Activated CD4-positive, alpha-beta T cell treated with anti-CD3 and anti-CD28 coated beads, Interleukin-2, amount 10 ng/mL, durations not matched to agents 24 days and 14 days (primary cell): Measurements from ENCODE around the gene KRTAP10-12. TPM values are rescaled to one million over a fixed set of nuclear protein-coding genes. Genes with fewer than 3 reads are reported as not detected.
"Not testable (repeated sequence)": the region's sequence is repeated elsewhere in the genome, so short reads cannot be mapped to it uniquely, and the experiment has no call there.

ENCODE experiments used
- DNase-seq: peaks from one replicate; pipeline ENCODE4 v3.0.0; 2022
- H3K27ac Mint-ChIP-seq: one replicate; pipeline ENCODE4 v1.8.0; 2022; ENCODE audit warnings: mild to moderate bottlenecking, mixed read lengths
- H3K27me3 Mint-ChIP-seq: one replicate; pipeline ENCODE4 v1.8.0; 2022; ENCODE audit warnings: mixed read lengths
- H3K36me3 Mint-ChIP-seq: one replicate; pipeline ENCODE4 v1.8.0; 2022; ENCODE audit warnings: low read depth, mild to moderate bottlenecking, mixed read lengths
- H3K4me1 Mint-ChIP-seq: one replicate; pipeline ENCODE4 v1.8.0; 2021; ENCODE audit warnings: mixed read lengths
- H3K4me3 Mint-ChIP-seq: one replicate; pipeline ENCODE4 v1.8.0; 2022; ENCODE audit warnings: mild to moderate bottlenecking, moderate library complexity, mixed read lengths
- H3K9me3 Mint-ChIP-seq: one replicate; pipeline ENCODE4 v1.8.0; 2021; ENCODE audit warnings: mixed read lengths
- intact Hi-C: fragments of 100-400 bp; cut with micrococcal nuclease; formaldehyde crosslinking; loops from one replicate; pipeline ENCODE4 v1.15.1; 2023
- total RNA-seq: library from RNA; stranded (reverse); gene quantifications from 2 replicates; pipeline ENCODE4 v1.2.3, GENCODE V29; 2022

The KRTAP10-12 gene
- total RNA-seq: not detected in 2 replicates

- H3K4me1 Mint-ChIP-seq, intact Hi-C loops, H3K36me3 Mint-ChIP-seq, H3K4me3 Mint-ChIP-seq, H3K9me3 Mint-ChIP-seq, H3K27ac Mint-ChIP-seq, DNase-seq: not testable (repeated sequence)
- peaks cover 54% of the 10 kb centered on the region for H3K27me3 Mint-ChIP-seq
Measured at GRCh38 chr21:44697172-44697810, at the start of gene KRTAP10-12. Gene KRTAP10-12, plus strand, starts transcription at chr21:44697172. Its CDS starts 30 bp downstream, at chr21:44697202.

- H3K9me3 Mint-ChIP-seq: peaks cover 19% of the 10 kb centered on the region
- DNase-seq: no peak
- intact Hi-C loops: no loop called here
- peaks cover 2% of the 10 kb centered on the region for H3K4me1 Mint-ChIP-seq
- peaks cover 2% of the 10 kb centered on the region for H3K27me3 Mint-ChIP-seq
- H3K36me3 Mint-ChIP-seq: peaks cover 7% of the 10 kb centered on the region
- H3K27ac Mint-ChIP-seq: no peak overlapping the region
- no peak overlapping the region for H3K4me3 Mint-ChIP-seq
Measured at GRCh38 chr21:44647222-44647552, 49.8 kb upstream of the KRTAP10-12 start.

- intact Hi-C loops: no loop called here
- no peak overlapping the region for H3K4me3 Mint-ChIP-seq
- peaks cover 8% of the 10 kb centered on the region for H3K9me3 Mint-ChIP-seq
- H3K27me3 Mint-ChIP-seq: peaks cover 2% of the 10 kb centered on the region
- no peak for DNase-seq
- H3K36me3 Mint-ChIP-seq: peaks cover 7% of the 10 kb centered on the region
- H3K4me1 Mint-ChIP-seq: peaks cover 3% of the 10 kb centered on the region
- H3K27ac Mint-ChIP-seq: no peak overlapping the region
Measured at GRCh38 chr21:44648557-44649311, 48.2 kb upstream of the KRTAP10-12 start.

GRCh38 chr21:44649521-44650100 lies 47.4 kb upstream of the KRTAP10-12 start:
- intact Hi-C loops: loop anchor here (10.0 kb wide), 1 partner anchor 275 kb away; the partner anchor contains the start of gene ITGB2
- Mint-ChIP-seq H3K36me3 (peaks cover 11% of the 10 kb centered on the region), H3K4me3 (no peak overlapping the region), H3K27ac (no peak overlapping the region), H3K9me3 (peaks cover 5% of the 10 kb centered on the region), H3K4me1 (peaks cover 8% of the 10 kb centered on the region), H3K27me3 (peaks cover 2% of the 10 kb centered on the region)
- no peak for DNase-seq

GRCh38 chr21:44650265-44650972 lies 46.6 kb upstream of the KRTAP10-12 start:
- intact Hi-C loops: loop anchor here (10.0 kb wide), 1 partner anchor 274 kb away; the partner anchor contains the start of gene ITGB2
- Mint-ChIP-seq H3K4me3 (no peak overlapping the region), H3K9me3 (no peaks in the 10 kb centered on the region), H3K4me1 (peaks cover 10% of the 10 kb centered on the region), H3K36me3 (peaks cover 10% of the 10 kb centered on the region), H3K27ac (no peak overlapping the region), H3K27me3 (peaks cover 2% of the 10 kb centered on the region)
- no peak for DNase-seq

GRCh38 chr21:44650973-44651675 lies 45.8 kb upstream of the KRTAP10-12 start:
- no peak overlapping the region for H3K27ac Mint-ChIP-seq
- intact Hi-C loops: loop anchor here (10.0 kb wide), 1 partner anchor 274 kb away; the partner anchor contains the start of gene ITGB2
- H3K4me3 Mint-ChIP-seq: no peak overlapping the region
- no peak for DNase-seq
- H3K9me3 Mint-ChIP-seq: peaks cover under 1% of the 10 kb centered on the region
- H3K4me1 Mint-ChIP-seq: peaks cover 12% of the 10 kb centered on the region
- H3K27me3 Mint-ChIP-seq: peaks cover 2% of the 10 kb centered on the region
- peaks cover 15% of the 10 kb centered on the region for H3K36me3 Mint-ChIP-seq

- no peak overlapping the region for H3K4me3 Mint-ChIP-seq
- DNase-seq: no peak
- H3K4me1 Mint-ChIP-seq: peaks cover 29% of the 10 kb centered on the region
- no peak overlapping the region for H3K27ac Mint-ChIP-seq
- H3K27me3 Mint-ChIP-seq: no peaks in the 10 kb centered on the region
- peaks cover 18% of the 10 kb centered on the region for H3K9me3 Mint-ChIP-seq
- peaks cover 35% of the 10 kb centered on the region for H3K36me3 Mint-ChIP-seq
- intact Hi-C loops: loop anchor here (10.0 kb wide), 1 partner anchor 272 kb away; the partner anchor contains the start of gene ITGB2
Measured at GRCh38 chr21:44653123-44653522, 43.8 kb upstream of the KRTAP10-12 start.

- Mint-ChIP-seq H3K9me3 (peaks cover 26% of the 10 kb centered on the region), H3K36me3 (peaks cover 39% of the 10 kb centered on the region), H3K4me1 (peaks cover 37% of the 10 kb centered on the region), H3K27me3 (no peaks in the 10 kb centered on the region), H3K4me3 (peak overlapping the region; percentile 21), H3K27ac (peak overlapping the region; percentile 47)
- peak; percentile 69 for DNase-seq
- intact Hi-C loops: loop anchor here (10.0 kb wide), 1 partner anchor 271 kb away; the partner anchor contains the start of gene ITGB2
Measured at GRCh38 chr21:44653656-44654575, 43.1 kb upstream of the KRTAP10-12 start.

GRCh38 chr21:44654576-44655175 lies 42.3 kb upstream of the KRTAP10-12 start, which contains the start of gene KRTAP12-4:
Gene KRTAP12-4, minus strand, starts transcription at chr21:44654659. Its CDS starts 45 bp downstream, at chr21:44654614.
- Mint-ChIP-seq H3K27me3 (no peaks in the 10 kb centered on the region), H3K4me1 (peaks cover 44% of the 10 kb centered on the region), H3K36me3 (peaks cover 42% of the 10 kb centered on the region), H3K27ac (peak within 1 kb of the TSS; percentile 70), H3K9me3 (peaks cover 30% of the 10 kb centered on the region), H3K4me3 (peak within 1 kb of the TSS; percentile 21)
- peak; percentile 59 for DNase-seq
- intact Hi-C loops: loop anchor here (10.0 kb wide), 1 partner anchor 270 kb away; the partner anchor contains the start of gene ITGB2

- peak overlapping the region; percentile 91 for H3K27ac Mint-ChIP-seq
- H3K27me3 Mint-ChIP-seq: peaks cover 2% of the 10 kb centered on the region
- peak overlapping the region; percentile 56 for H3K4me3 Mint-ChIP-seq
- peaks cover 45% of the 10 kb centered on the region for H3K36me3 Mint-ChIP-seq
- DNase-seq: peak; percentile 56
- peaks cover 38% of the 10 kb centered on the region for H3K9me3 Mint-ChIP-seq
- peaks cover 44% of the 10 kb centered on the region for H3K4me1 Mint-ChIP-seq
- intact Hi-C loops: loop anchor here (10.0 kb wide), 1 partner anchor 268 kb away; the partner anchor contains the start of gene ITGB2
Measured at GRCh38 chr21:44656868-44657267, 40.1 kb upstream of the KRTAP10-12 start.

- peak within 1 kb of the TSS; percentile 56 for H3K4me3 Mint-ChIP-seq
- H3K4me1 Mint-ChIP-seq: peaks cover 44% of the 10 kb centered on the region
- peak; percentile 87 for DNase-seq
- peak within 1 kb of the TSS; percentile 91 for H3K27ac Mint-ChIP-seq
- intact Hi-C loops: loop anchor here (10.0 kb wide), 1 partner anchor 267 kb away; the partner anchor contains the start of gene ITGB2
- peaks cover 42% of the 10 kb centered on the region for H3K9me3 Mint-ChIP-seq
- peaks cover 45% of the 10 kb centered on the region for H3K36me3 Mint-ChIP-seq
- peaks cover 6% of the 10 kb centered on the region for H3K27me3 Mint-ChIP-seq
Measured at GRCh38 chr21:44657635-44658540, 39.1 kb upstream of the KRTAP10-12 start, which contains the start of gene KRTAP12-3. Gene KRTAP12-3, plus strand, starts transcription at chr21:44657932. Its CDS starts 48 bp downstream, at chr21:44657980.
